ENCODE measurements around the gene EIF6.

EIF6 gene

DNA sequence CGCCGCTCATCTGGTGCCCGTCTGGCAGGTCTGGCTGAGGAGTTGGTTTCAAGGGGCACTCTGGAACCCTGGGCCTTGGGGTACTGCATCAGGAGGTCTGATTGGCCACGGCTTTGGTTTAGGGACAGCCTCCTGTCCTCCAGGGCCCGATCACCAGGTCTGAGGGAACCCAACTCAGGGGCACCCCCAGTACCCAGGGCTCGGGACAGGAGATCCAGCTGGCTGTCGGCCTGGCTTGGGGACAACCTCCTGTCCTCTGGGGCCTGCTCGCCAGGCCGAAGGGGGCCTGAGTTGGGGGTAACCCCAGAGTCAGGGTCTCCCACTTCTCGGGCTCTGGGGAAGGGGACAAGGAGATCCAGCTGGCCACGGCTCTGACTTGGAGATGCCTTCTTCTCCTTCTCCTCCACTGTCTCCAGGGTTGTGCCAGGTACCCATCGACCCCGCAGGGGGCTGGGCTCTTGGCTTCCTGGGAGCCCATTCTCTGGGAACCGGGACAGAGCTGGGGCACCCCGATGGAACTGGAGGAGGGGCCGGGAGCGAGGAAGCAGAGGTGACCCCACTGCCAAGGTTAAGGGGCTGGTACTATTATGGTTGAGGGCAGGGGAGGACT, 2.4 kb upstream of the EIF6 start:
- no peak for DNase-seq
- no peaks in the 10 kb centered on the region for H3K9me3 ChIP-seq (ENCODE audit: control insufficient read depth, low read length)
- no peak overlapping the region for H3K4me3 ChIP-seq (ENCODE audit: insufficient read depth, low read depth, low read length, poor library complexity, severe bottlenecking)
- H3K27me3 ChIP-seq (replicated peaks; ENCODE audit: control insufficient read depth, insufficient read depth, low read length, poor library complexity, severe bottlenecking) = no peaks in the 10 kb centered on the region
- no peak overlapping the region for H3K27ac ChIP-seq (ENCODE audit: insufficient read depth, low read length, poor library complexity, severe bottlenecking)
- no peaks in the 10 kb centered on the region for H3K36me3 ChIP-seq (ENCODE audit: control insufficient read depth, insufficient read depth, low read length)
- H3K4me1 ChIP-seq (ENCODE audit: control insufficient read depth, insufficient read depth, low read length, poor library complexity, severe bottlenecking) = peaks cover 7% of the 10 kb centered on the region

DNA sequence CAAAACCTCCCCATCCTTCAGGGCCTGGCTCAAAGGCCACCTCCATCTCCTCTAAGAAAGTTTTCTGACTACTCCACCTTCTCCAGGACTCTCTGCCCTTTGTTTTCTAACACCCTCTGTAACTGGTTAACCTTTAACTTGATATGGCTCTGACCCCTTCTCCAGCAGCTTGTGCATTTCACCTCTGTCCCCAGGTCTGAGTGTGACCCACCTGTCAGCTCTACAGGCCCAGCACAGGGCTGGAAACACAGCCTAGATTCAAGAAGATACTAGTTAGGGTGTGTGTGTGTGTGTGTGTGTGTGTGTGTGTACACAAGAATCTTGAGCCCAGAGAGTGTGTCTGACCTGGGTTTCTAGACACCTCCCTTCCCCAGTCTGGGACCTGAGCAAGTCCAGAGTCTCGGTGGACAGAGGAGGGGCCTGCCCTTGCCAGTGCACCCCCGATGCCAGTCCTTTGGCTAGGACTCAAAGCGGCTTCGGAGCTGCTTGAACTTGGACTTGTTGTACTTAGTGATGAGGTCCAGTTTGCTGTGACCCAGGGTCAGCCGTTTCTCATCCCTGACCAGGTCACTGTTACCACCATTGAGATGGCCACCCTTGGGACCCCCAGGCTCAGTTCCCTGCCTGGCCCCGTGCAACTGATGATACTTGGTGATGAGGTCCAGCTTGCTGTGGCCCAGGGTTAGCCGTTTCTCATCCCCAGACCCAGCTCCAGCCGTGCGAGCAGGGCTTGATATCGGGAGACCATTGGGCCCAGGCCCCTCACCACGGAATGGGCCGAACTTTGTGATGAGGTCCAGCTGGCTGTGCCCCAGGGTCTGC, 1.7 kb upstream of the EIF6 start:
- DNase-seq = no peak
- Histone ChIP-seq H3K27me3 (replicated peaks; ENCODE audit: control insufficient read depth, insufficient read depth, low read length, poor library complexity, severe bottlenecking) (no peaks in the 10 kb centered on the region), H3K27ac (ENCODE audit: insufficient read depth, low read length, poor library complexity, severe bottlenecking) (no peak overlapping the region), H3K4me3 (ENCODE audit: insufficient read depth, low read depth, low read length, poor library complexity, severe bottlenecking) (no peak overlapping the region), H3K4me1 (ENCODE audit: control insufficient read depth, insufficient read depth, low read length, poor library complexity, severe bottlenecking) (peaks cover 7% of the 10 kb centered on the region), H3K36me3 (ENCODE audit: control insufficient read depth, insufficient read depth, low read length) (no peaks in the 10 kb centered on the region), H3K9me3 (ENCODE audit: control insufficient read depth, low read length) (no peaks in the 10 kb centered on the region)

DNA sequence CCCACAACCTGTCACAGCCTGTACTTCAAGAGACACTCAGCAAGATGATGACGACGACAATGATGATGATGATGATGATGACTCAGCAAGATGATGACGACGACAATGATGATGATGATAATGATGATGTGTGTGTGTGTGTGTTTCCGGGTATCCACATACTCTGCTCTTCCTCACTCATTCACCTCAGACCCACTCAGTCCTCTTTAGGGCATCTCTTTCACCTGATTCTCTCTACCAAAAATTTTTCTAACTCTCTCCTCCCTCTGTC, 1.2 kb upstream of the EIF6 start:
- Histone ChIP-seq H3K9me3 (ENCODE audit: control insufficient read depth, low read length) (no peaks in the 10 kb centered on the region), H3K4me1 (ENCODE audit: control insufficient read depth, insufficient read depth, low read length, poor library complexity, severe bottlenecking) (peaks cover 7% of the 10 kb centered on the region), H3K27me3 (replicated peaks; ENCODE audit: control insufficient read depth, insufficient read depth, low read length, poor library complexity, severe bottlenecking) (no peaks in the 10 kb centered on the region), H3K36me3 (ENCODE audit: control insufficient read depth, insufficient read depth, low read length) (no peaks in the 10 kb centered on the region), H3K27ac (ENCODE audit: insufficient read depth, low read length, poor library complexity, severe bottlenecking) (no peak overlapping the region), H3K4me3 (ENCODE audit: insufficient read depth, low read depth, low read length, poor library complexity, severe bottlenecking) (no peak overlapping the region)
- no peak for DNase-seq

DNA sequence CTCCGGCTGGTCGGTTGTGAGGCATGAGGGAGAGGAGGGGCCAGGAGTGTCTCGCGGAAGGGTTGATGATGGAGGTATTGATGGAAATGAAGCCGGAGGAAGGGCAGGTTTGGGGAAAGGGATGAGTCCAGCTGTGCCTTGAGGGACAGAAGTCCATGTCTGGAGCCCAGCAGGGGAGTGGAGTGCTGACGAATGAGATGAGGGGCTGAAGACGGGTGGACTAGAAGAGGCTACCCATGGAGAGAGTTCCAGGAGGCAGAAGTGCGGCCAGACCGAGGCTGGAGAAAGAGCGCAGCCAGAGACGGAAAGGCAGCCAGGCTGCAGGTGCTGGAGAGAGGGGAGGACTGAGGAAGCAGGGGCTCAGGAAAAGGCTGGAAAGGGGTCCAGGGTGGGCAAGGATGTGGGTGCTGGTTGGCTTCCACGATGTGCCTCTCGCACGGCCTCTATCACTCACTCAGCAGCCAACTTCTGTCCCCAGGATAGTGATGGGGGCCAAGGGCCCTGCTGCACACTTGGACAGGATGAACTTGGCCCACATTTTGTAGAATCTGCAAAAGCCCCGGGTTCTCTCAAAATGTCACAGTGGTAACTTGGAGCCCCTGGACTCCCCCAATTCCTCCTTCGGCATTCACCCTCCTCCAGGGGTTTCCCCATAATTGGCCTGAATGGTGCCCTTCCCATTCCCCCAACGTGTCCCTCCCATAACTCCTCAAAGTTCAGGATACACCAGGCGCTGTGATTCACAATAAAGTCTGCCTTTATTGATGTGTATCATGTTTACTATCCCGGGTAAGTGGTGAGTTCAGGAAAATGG, 627 bp upstream of the EIF6 start:
- H3K27me3 ChIP-seq (replicated peaks; ENCODE audit: control insufficient read depth, insufficient read depth, low read length, poor library complexity, severe bottlenecking) = no peaks in the 10 kb centered on the region
- H3K4me1 ChIP-seq (ENCODE audit: control insufficient read depth, insufficient read depth, low read length, poor library complexity, severe bottlenecking) = peaks cover 7% of the 10 kb centered on the region
- peak overlapping the region; percentile 78 for H3K27ac ChIP-seq (ENCODE audit: insufficient read depth, low read length, poor library complexity, severe bottlenecking)
- H3K9me3 ChIP-seq (ENCODE audit: control insufficient read depth, low read length) = no peaks in the 10 kb centered on the region
- no peak for DNase-seq
- H3K36me3 ChIP-seq (ENCODE audit: control insufficient read depth, insufficient read depth, low read length) = peaks cover 4% of the 10 kb centered on the region
- H3K4me3 ChIP-seq (ENCODE audit: insufficient read depth, low read depth, low read length, poor library complexity, severe bottlenecking) = peak overlapping the region; percentile 90

DNA sequence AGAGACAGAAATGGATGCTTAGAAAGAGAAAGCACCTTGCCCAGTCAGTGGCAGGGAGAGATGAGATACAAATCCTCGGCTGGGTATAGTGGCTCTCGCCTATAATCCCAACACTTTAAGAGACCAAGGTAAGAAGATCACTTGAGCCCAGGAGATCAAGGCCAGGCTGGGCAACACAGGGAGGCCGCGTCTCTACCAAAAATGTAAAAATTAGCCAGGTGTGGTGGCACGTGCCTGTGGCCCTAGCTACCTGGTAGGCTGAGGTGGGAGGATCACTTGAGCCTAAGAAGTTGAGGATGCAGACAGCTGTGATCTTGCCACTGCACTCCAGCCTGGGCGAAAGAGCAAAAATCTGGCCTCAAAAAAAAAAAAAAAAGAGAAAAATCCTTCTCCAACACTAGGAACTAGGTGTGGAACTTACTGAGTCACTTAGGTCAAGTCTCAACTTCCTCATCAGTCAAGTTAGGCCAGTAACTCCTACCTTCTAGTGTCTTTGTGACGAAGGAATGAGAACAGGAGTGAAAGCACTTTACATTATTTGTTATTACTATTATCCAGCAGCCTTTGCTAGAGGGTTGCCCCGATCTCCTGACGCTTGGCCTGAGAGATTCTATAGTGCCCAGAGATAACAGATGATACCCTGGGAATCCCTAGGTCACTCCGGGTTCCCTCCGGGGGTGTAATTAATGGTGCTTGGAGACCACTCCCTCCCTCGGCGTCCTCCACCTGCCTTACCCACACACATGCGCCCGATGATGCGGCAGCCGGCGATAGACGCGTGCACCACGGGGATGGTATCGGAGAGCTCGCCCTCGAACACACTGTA, 918 bp downstream of the EIF6 start:
- DNase-seq = no peak
- peak overlapping the region; percentile 90 for H3K4me3 ChIP-seq (ENCODE audit: insufficient read depth, low read depth, low read length, poor library complexity, severe bottlenecking)
- H3K9me3 ChIP-seq (ENCODE audit: control insufficient read depth, low read length) = no peaks in the 10 kb centered on the region
- H3K4me1 ChIP-seq (ENCODE audit: control insufficient read depth, insufficient read depth, low read length, poor library complexity, severe bottlenecking) = peaks cover 7% of the 10 kb centered on the region
- H3K36me3 ChIP-seq (ENCODE audit: control insufficient read depth, insufficient read depth, low read length) = peaks cover 19% of the 10 kb centered on the region
- H3K27me3 ChIP-seq (replicated peaks; ENCODE audit: control insufficient read depth, insufficient read depth, low read length, poor library complexity, severe bottlenecking) = no peaks in the 10 kb centered on the region
- H3K27ac ChIP-seq (ENCODE audit: insufficient read depth, low read length, poor library complexity, severe bottlenecking) = peak overlapping the region; percentile 78

DNA sequence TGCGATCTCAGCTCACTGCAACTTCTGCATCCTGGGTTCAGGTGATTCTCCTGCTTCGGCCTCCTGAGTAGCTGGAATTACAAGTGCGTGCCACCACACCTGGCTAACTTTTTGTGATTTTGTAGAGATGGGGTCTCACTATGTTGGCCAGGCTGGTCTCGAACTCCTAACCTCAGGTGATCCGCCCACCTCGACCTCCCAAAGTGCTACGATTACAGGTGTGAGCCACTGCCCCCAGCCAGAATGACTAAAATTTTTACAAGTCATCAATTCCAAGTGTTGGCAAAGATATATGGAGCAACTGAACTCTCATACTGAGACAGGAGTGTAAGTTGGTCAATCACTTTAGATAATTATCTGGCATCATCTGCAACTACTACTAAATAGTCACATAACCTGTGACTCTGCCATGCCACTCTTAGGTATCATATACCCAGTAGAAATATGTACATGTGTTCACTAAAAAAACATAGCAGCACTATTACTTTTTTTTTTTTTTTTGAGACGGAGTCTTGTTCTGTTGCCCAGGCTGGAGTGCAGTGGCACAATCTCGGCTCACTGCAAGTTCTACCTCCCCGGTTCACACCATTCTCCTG, 3.0 kb downstream of the EIF6 start:
- Histone ChIP-seq H3K9me3 (ENCODE audit: control insufficient read depth, low read length) (no peaks in the 10 kb centered on the region), H3K27me3 (replicated peaks; ENCODE audit: control insufficient read depth, insufficient read depth, low read length, poor library complexity, severe bottlenecking) (no peaks in the 10 kb centered on the region), H3K36me3 (ENCODE audit: control insufficient read depth, insufficient read depth, low read length) (peaks cover 20% of the 10 kb centered on the region), H3K4me1 (ENCODE audit: control insufficient read depth, insufficient read depth, low read length, poor library complexity, severe bottlenecking) (peaks cover 14% of the 10 kb centered on the region), H3K27ac (ENCODE audit: insufficient read depth, low read length, poor library complexity, severe bottlenecking) (no peak overlapping the region), H3K4me3 (ENCODE audit: insufficient read depth, low read depth, low read length, poor library complexity, severe bottlenecking) (no peak overlapping the region)
- no peak for DNase-seq

DNA sequence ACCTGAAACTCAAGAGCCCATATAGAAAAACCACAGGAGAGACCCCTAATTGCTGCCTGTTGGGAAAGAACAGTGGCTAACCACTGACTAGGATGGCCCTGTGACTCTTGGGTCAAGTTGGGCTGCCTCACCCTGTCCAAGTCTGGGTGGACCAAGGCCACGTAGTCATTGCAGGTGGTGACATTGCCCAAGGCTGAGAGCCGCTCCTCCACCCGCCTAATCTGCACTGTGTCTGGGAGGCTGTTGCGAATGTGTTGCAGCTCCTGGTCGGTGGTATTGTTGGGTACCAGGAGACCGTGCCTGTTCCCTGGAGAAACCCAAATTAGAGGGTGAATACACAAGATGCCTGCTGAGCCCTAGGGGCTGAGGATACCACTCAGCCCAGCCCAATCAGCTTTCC, 4.0 kb downstream of the EIF6 start:
- no peak for DNase-seq
- Histone ChIP-seq H3K4me3 (ENCODE audit: insufficient read depth, low read depth, low read length, poor library complexity, severe bottlenecking) (no peak overlapping the region), H3K4me1 (ENCODE audit: control insufficient read depth, insufficient read depth, low read length, poor library complexity, severe bottlenecking) (peaks cover 19% of the 10 kb centered on the region), H3K27ac (ENCODE audit: insufficient read depth, low read length, poor library complexity, severe bottlenecking) (no peak overlapping the region), H3K9me3 (ENCODE audit: control insufficient read depth, low read length) (no peaks in the 10 kb centered on the region), H3K36me3 (ENCODE audit: control insufficient read depth, insufficient read depth, low read length) (peaks cover 20% of the 10 kb centered on the region), H3K27me3 (replicated peaks; ENCODE audit: control insufficient read depth, insufficient read depth, low read length, poor library complexity, severe bottlenecking) (no peaks in the 10 kb centered on the region)

DNA sequence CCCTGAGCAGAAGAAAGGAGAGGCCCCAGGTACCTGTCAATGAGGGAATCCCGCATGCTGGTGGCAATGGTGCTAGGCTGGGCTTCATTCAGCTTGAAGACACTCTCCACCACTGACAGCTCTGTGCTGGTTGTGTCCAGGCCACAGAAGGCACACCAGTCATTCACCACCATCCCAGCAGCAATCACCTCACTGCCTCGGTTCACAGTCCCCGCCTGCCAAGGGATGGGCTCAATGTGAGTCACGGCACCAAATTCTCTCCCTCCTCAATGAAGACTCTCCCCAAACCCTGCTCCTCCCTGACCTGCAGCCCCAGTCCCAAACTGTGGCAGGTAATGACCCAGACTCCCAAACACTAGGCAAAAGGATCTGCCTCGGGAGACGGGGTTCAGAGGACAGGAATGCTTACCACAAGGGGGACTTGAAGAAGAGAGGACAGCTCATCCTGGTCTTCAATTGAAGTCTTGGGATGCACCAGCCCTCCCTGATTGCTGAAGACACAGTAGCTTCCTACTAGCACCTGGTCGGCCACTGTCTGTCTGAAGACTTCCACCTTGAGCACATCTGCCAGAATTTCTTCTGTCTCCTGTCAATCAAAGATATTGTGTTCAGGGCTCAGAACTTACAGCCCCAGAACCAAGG, 4.9 kb downstream of the EIF6 start:
- no peak overlapping the region for H3K27ac ChIP-seq (ENCODE audit: insufficient read depth, low read length, poor library complexity, severe bottlenecking)
- no peaks in the 10 kb centered on the region for H3K27me3 ChIP-seq (replicated peaks; ENCODE audit: control insufficient read depth, insufficient read depth, low read length, poor library complexity, severe bottlenecking)
- H3K4me1 ChIP-seq (ENCODE audit: control insufficient read depth, insufficient read depth, low read length, poor library complexity, severe bottlenecking) = peaks cover 19% of the 10 kb centered on the region
- peaks cover 20% of the 10 kb centered on the region for H3K36me3 ChIP-seq (ENCODE audit: control insufficient read depth, insufficient read depth, low read length)
- no peak overlapping the region for H3K4me3 ChIP-seq (ENCODE audit: insufficient read depth, low read depth, low read length, poor library complexity, severe bottlenecking)
- no peak for DNase-seq
- no peaks in the 10 kb centered on the region for H3K9me3 ChIP-seq (ENCODE audit: control insufficient read depth, low read length)

DNA sequence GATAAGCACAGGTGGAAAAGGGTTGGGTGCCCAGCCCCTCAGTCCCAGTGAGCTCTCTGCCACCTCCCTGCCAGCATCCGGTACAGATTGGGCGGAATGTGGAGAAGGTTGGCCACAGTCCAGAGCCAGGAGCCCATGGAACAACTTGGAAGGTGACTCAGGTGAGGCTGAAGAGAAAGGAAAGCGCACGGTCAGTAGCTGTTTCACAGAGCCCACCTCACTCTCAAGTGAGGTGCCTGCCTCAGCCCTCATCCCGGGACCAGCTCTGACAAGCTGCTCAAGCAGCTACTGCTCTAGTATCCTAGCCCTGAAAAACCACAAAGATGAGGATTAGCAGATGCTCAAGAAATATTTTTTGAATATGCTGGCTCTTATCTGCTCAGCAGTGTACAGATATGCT, 5.5 kb downstream of the EIF6 start:
- Histone ChIP-seq H3K27me3 (replicated peaks; ENCODE audit: control insufficient read depth, insufficient read depth, low read length, poor library complexity, severe bottlenecking) (no peaks in the 10 kb centered on the region), H3K36me3 (ENCODE audit: control insufficient read depth, insufficient read depth, low read length) (peaks cover 20% of the 10 kb centered on the region), H3K4me3 (ENCODE audit: insufficient read depth, low read depth, low read length, poor library complexity, severe bottlenecking) (no peak overlapping the region), H3K4me1 (ENCODE audit: control insufficient read depth, insufficient read depth, low read length, poor library complexity, severe bottlenecking) (peaks cover 19% of the 10 kb centered on the region), H3K27ac (ENCODE audit: insufficient read depth, low read length, poor library complexity, severe bottlenecking) (peak overlapping the region; percentile 83), H3K9me3 (ENCODE audit: control insufficient read depth, low read length) (no peaks in the 10 kb centered on the region)
- DNase-seq = no peak
